Kidney (tissue), 14 donors: ENCODE results near the gene CENPE. TPM values are rescaled to one million over a fixed set of nuclear protein-coding genes. Genes with fewer than 3 reads are reported as not detected.

ENCODE experiments used
- DNase-seq, 5 donors: peaks; one replicate each; pipeline ENCODE4 v3.0.0-alpha.2; 2013 to 2020
- FAIRE-seq: peaks from 2 replicates; lab custom pipeline; 2012; peaks lifted over from hg19 to GRCh38; lab: Jason Lieb, UNC
- H3K27ac ChIP-seq, 2 donors: one replicate each; pipeline ENCODE4 v1.7.0; 2013; ENCODE audit warnings: low read depth in 2 of 2, low read length in 2 of 2, inconsistent platforms in 1 of 2
- H3K27me3 ChIP-seq: one replicate; pipeline ENCODE4 v1.7.1; 2013; ENCODE audit warnings: low read length, inconsistent platforms; ENCODE audit not compliant: control insufficient read depth, insufficient read depth
- H3K36me3 ChIP-seq, 3 donors: one replicate each; pipeline versions ENCODE4 v1.7.0 to v1.7.1; 2013; ENCODE audit warnings: low read length in 3 of 3, control low read depth in 1 of 3, inconsistent platforms in 1 of 3; ENCODE audit not compliant: insufficient read depth in 3 of 3, control insufficient read depth in 2 of 3
- H3K4me1 ChIP-seq, 3 donors: one replicate each; pipeline versions ENCODE4 v1.7.0 to v1.7.1; 2013; ENCODE audit warnings: low read length in 3 of 3, inconsistent platforms in 1 of 3, low read depth in 1 of 3; ENCODE audit not compliant: control insufficient read depth in 2 of 3, insufficient read depth in 2 of 3
- H3K4me3 ChIP-seq, 3 donors: one replicate each; pipeline versions ENCODE4 v1.7.0 to v1.8.1; 2013; ENCODE audit warnings: low read length in 3 of 3, control low read depth in 1 of 3, inconsistent platforms in 1 of 3
- H3K9ac ChIP-seq, 3 donors: one replicate each; pipeline versions ENCODE4 v1.7.0 to v1.7.1; 2013; ENCODE audit warnings: low read length in 3 of 3, control low read depth in 1 of 3, inconsistent platforms in 1 of 3
- H3K9me3 ChIP-seq, 3 donors: one replicate each; pipeline versions ENCODE4 v1.7.0 to v1.7.1; 2013; ENCODE audit warnings: low read length in 3 of 3, control low read depth in 1 of 3, inconsistent platforms in 1 of 3; ENCODE audit not compliant: control insufficient read depth in 2 of 3, insufficient read depth in 1 of 3
- intact Hi-C: fragments of 100-400 bp; cut with DNase I; formaldehyde crosslinking; loops from one replicate; pipeline ENCODE4 v1.11.1; 2022
- polyA plus RNA-seq: library from polyadenylated mRNA; stranded (reverse); fragments of 350-450 nt; fragmentation: Illumina TruSeq; extraction: RNeasy Lipid Tissue Mini Kit (QIAGEN cat#74804); gene quantifications from one replicate; pipeline ENCODE4 v1.2.3, GENCODE V29; 2014; ENCODE audit warnings: low read depth, low replicate concordance; ENCODE audit not compliant: insufficient read depth
- total RNA-seq: library from RNA; stranded (reverse); fragmentation: NEBNext Ultra II Directional; extraction: Animal tissue kit (Norgen Biotek cat#: 25700); gene quantifications from one replicate; pipeline ENCODE4 v1.2.1, GENCODE V29; 2021
- TF ChIP-seq, protein P1 (sequence below): IDR thresholded peaks from 3 replicates; pipeline ENCODE4 v1.5.1; 2012; ENCODE audit warnings: mild to moderate bottlenecking, moderate library complexity, borderline replicate concordance; ENCODE audit not compliant: insufficient read depth; ENCODE audit errors: extremely low read depth
- donor health status: control.
- donor health status: control.
- donor health status: control.
- donor health status: control.
- donor health status: control.
- donor health status: DM: yes; HTN: yes; CAD: no.
- donor health status: Normal renal cell carcinoma (clear cell type).

The CENPE gene
- total and polyA plus RNA-seq, 2 donors from 2014 or later, result 0.32 to 2.5 TPM

DNA sequence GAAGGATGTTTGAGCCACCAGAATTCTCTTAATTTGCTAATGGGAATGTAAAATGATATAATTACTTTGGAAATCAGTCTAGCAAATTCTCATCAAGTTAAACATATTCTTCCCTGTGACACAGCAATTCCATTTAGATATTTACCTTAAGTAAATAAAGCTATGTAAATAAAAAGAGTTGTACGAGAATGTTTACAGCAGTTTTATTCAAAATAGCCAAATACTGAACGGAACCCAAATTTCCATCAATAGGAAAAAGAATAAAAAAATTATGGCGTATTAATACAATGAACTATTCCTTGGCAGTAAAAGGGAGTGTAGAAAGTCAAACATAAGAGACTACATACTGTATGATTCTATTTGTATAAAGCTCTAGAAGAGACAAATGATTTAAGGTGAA is 45.8 kb downstream of the CENPE start:
- FAIRE-seq, result no peak
- H3K4me3 ChIP-seq, result no peak overlapping the region
- H3K4me1 ChIP-seq, result no peaks in the 10 kb centered on the region
- no peaks in the 10 kb centered on the region for H3K36me3 ChIP-seq
- TF ChIP-seq, protein P1, sequence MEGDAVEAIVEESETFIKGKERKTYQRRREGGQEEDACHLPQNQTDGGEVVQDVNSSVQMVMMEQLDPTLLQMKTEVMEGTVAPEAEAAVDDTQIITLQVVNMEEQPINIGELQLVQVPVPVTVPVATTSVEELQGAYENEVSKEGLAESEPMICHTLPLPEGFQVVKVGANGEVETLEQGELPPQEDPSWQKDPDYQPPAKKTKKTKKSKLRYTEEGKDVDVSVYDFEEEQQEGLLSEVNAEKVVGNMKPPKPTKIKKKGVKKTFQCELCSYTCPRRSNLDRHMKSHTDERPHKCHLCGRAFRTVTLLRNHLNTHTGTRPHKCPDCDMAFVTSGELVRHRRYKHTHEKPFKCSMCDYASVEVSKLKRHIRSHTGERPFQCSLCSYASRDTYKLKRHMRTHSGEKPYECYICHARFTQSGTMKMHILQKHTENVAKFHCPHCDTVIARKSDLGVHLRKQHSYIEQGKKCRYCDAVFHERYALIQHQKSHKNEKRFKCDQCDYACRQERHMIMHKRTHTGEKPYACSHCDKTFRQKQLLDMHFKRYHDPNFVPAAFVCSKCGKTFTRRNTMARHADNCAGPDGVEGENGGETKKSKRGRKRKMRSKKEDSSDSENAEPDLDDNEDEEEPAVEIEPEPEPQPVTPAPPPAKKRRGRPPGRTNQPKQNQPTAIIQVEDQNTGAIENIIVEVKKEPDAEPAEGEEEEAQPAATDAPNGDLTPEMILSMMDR, result no peak
- intact Hi-C loops, result no loop called here
- no peak overlapping the region for H3K9ac ChIP-seq
- no peak for DNase-seq
- H3K9me3 ChIP-seq, result no peaks in the 10 kb centered on the region
- H3K27me3 ChIP-seq, result no peaks in the 10 kb centered on the region
- no peak overlapping the region for H3K27ac ChIP-seq

DNA sequence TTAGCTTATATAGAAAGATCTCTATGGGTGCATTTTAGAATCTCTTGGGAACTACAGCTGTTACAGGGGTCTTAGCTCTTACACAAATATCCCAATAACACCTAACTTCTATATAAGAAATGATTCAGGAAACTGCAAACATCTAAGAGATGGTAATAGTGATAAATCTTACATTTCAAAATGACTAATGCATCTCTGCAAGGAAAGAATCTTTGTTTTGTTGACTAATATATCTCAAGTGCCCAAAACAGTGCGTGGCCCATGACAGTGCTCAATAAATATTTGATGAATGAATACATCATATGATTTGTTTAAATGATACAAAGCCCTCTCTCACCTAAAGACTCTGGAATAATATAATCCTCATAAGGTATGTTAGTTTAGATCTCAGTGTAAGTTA is 47.5 kb downstream of the CENPE start:
- Histone ChIP-seq H3K9ac (no peak overlapping the region), H3K4me3 (no peak overlapping the region), H3K36me3 (no peaks in the 10 kb centered on the region), H3K27me3 (no peaks in the 10 kb centered on the region), H3K4me1 (no peaks in the 10 kb centered on the region), H3K9me3 (no peaks in the 10 kb centered on the region), H3K27ac (no peak overlapping the region)
- no peak for DNase-seq
- FAIRE-seq, result no peak
- intact Hi-C loops, result no loop called here
- TF ChIP-seq, protein P1, result no peak

DNA sequence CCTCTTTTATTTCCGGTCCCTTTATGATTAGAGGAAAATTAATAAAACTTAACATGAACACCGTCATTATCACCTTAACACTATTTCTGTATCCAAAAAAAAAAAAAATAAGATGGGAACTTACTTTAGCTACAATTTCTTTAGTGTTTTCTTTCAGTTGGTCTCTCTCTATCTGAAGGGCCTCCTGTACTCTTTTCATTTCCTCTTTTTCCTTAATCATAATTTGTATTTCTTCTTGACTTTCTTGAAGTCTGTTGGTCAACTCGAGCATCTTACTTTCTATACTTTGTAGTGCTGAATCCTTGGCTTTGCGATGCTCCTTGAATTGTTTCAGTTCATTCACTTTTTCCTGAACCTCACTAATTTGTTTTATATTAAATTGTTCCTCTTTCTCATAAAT is 53.2 kb downstream of the CENPE start:
- H3K27me3 ChIP-seq, result no peaks in the 10 kb centered on the region
- TF ChIP-seq, protein P1, result no peak
- H3K36me3 ChIP-seq, result no peaks in the 10 kb centered on the region
- FAIRE-seq (no peak), DNase-seq (no peak)
- no peaks in the 10 kb centered on the region for H3K9me3 ChIP-seq
- intact Hi-C loops, result no loop called here
- H3K9ac ChIP-seq, result no peak overlapping the region
- no peak overlapping the region for H3K27ac ChIP-seq
- no peaks in the 10 kb centered on the region for H3K4me1 ChIP-seq
- no peak overlapping the region for H3K4me3 ChIP-seq

DNA sequence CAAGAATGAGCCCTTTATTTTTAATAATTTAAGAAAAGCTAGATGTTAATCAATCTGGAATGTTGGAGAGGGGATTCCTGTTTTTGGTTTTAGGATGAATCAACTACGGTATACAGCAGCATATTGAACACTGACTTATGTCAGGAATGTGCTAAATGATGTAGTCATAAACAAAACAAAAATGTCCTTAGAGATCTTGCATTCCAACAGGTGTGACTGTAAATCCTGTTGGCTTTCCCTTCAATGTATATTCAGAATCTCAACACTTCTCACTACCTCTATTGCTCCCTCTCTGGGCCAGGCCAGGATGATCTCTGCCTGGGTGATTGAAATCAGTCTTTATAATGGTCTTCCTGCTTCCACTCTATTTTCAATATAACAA is 60.7 kb downstream of the CENPE start:
- FAIRE-seq (no peak), DNase-seq (no peak)
- intact Hi-C loops, result no loop called here

More for the DNA sequence above, 60.7 kb downstream of the CENPE start:
- Histone ChIP-seq H3K36me3 (no peaks in the 10 kb centered on the region), H3K4me1 (no peaks in the 10 kb centered on the region), H3K9me3 (no peaks in the 10 kb centered on the region), H3K27me3 (no peaks in the 10 kb centered on the region), H3K9ac (no peak overlapping the region), H3K4me3 (no peak overlapping the region), H3K27ac (no peak overlapping the region)
- TF ChIP-seq, protein P1, result no peak
